ENCODE data around the gene SETSIP. TPM values are rescaled to one million over a fixed set of nuclear protein-coding genes. Genes with fewer than 3 reads are reported as not detected.
"Not testable (repeated sequence)": the region's sequence is repeated elsewhere in the genome, so short reads cannot be mapped to it uniquely, and the experiment has no call there.

SETSIP gene
- total and polyA plus RNA-seq, 8 donors, result not detected

- Histone ChIP-seq H3K36me3 (peaks cover 0 to 14% (median 0%) of the 10 kb centered on the region in 4 donors), H3K27ac (no peak overlapping the region), H3K27me3 (no peaks in the 10 kb centered on the region), H3K4me1 (peaks cover 0 to 14% (median 12%) of the 10 kb centered on the region in 4 donors), H3K9me3 (peaks cover 16 to 32% (median 21%) of the 10 kb centered on the region in 4 donors), H3K4me3 (no peak overlapping the region)
- WGBS, 5 donors, result 93 to 100% (median 97%) methylated on average over 1 of the region's 1 CpG
- intact Hi-C loops (cut with DNase I; ENCODE audit: low total_unique reads), result no loop called here
- DNase-seq, result no peak
- no peak for TF ChIP-seq EP300 (IDR thresholded peaks at IDR 0.05)
- no peak for TF ChIP-seq POLR2A (IDR thresholded peaks at IDR 0.05)
- no peak for TF ChIP-seq CTCF (IDR thresholded peaks at IDR 0.05)
- TF ChIP-seq POLR2AphosphoS5 (IDR thresholded peaks at IDR 0.05), result no peak
Measured at GRCh38 chr1:92084651-92085050, 9.4 kb upstream of the SETSIP start.

DNA sequence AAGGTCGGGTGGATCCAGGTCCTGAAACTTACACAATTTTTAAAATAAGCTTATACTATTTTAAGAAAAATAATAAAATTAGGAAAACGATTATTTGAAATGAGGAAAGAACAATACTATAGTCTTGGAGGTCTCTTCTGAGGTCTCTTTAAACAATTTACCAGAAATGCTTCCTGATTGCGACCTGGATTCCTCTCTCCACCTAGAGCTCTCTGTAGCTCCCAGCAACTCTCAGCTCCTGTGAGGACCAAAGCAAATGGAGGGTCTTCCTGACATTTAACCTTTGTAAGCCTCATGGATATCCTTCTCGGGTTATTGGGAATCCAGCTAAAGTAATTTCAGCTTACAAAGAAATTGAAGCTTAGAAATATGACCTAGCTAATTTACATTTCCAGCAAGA is 5.8 kb upstream of the SETSIP start:
- Histone ChIP-seq H3K27ac (peak overlapping the region in 4 of 5 donors; percentile 63 to 84 (median 74)), H3K4me1 (peaks cover 0 to 15% (median 13%) of the 10 kb centered on the region in 4 donors), H3K36me3 (peaks cover 0 to 7% (median 0%) of the 10 kb centered on the region in 4 donors), H3K9me3 (peaks cover 8 to 20% (median 11%) of the 10 kb centered on the region in 4 donors), H3K4me3 (peak overlapping the region; percentile 73 to 86 (median 81)), H3K27me3 (no peaks in the 10 kb centered on the region)
- DNase-seq, result peak in 1 of 2 donors; percentile 9
- intact Hi-C loops (cut with DNase I; ENCODE audit: low total_unique reads), result no loop called here
- no peak for TF ChIP-seq EP300 (IDR thresholded peaks at IDR 0.05)
- TF ChIP-seq POLR2AphosphoS5 (IDR thresholded peaks at IDR 0.05), result no peak
- TF ChIP-seq POLR2A (IDR thresholded peaks at IDR 0.05), result no peak
- TF ChIP-seq CTCF (IDR thresholded peaks at IDR 0.05), result no peak
- 22 to 25% (median 24%) methylated on average over 4 of the region's 4 CpGs for WGBS, 5 donors

GRCh38 chr1:92080128-92080985 is 5.1 kb upstream of the SETSIP start, which contains the start of gene BTBD8:
BTBD8 (plus strand) TSS chr1:92080345; CDS start chr1:92080572, 227 bp downstream.
- H3K36me3 ChIP-seq, result peaks cover 0 to 5% (median 0%) of the 10 kb centered on the region in 4 donors
- H3K27me3 ChIP-seq, result no peaks in the 10 kb centered on the region
- intact Hi-C loops (cut with DNase I; ENCODE audit: low total_unique reads), result no loop called here
- peak within 1 kb of the TSS; percentile 73 to 86 (median 81) for H3K4me3 ChIP-seq
- TF ChIP-seq EP300 (IDR thresholded peaks at IDR 0.05) (no peak), POLR2AphosphoS5 (IDR thresholded peaks at IDR 0.05) (peak in 2 of 3 donors; percentile 35 to 44)
- H3K4me1 ChIP-seq, result peaks cover 0 to 15% (median 13%) of the 10 kb centered on the region in 4 donors
- H3K9me3 ChIP-seq, result peaks cover 2 to 13% (median 4%) of the 10 kb centered on the region in 4 donors
- H3K27ac ChIP-seq, result peak within 1 kb of the TSS; percentile 27 to 84 (median 68)
- peak; percentile 74 to 91 for DNase-seq
- WGBS, 5 donors, result 0 to 1% (median 1%) methylated on average over 41 to 55 of the region's 55 CpGs

GRCh38 chr1:92079441-92079840 is 4.2 kb upstream of the SETSIP start:
- intact Hi-C loops (cut with DNase I; ENCODE audit: low total_unique reads), result no loop called here
- no peak overlapping the region for H3K27ac ChIP-seq
- H3K27me3 ChIP-seq, result no peaks in the 10 kb centered on the region
- peaks cover 0 to 6% (median 0%) of the 10 kb centered on the region in 4 donors for H3K9me3 ChIP-seq
- peaks cover 0 to 2% (median 0%) of the 10 kb centered on the region in 4 donors for H3K36me3 ChIP-seq
- WGBS, 5 donors, result 93 to 97% (median 96%) methylated on average over 7 of the region's 7 CpGs
- no peak for DNase-seq
- TF ChIP-seq POLR2AphosphoS5 (IDR thresholded peaks at IDR 0.05) (no peak), POLR2A (IDR thresholded peaks at IDR 0.05) (no peak), EP300 (IDR thresholded peaks at IDR 0.05) (no peak), CTCF (IDR thresholded peaks at IDR 0.05) (no peak)
- H3K4me3 ChIP-seq, result peak overlapping the region in 3 of 4 donors; percentile 73 to 86 (median 86)
- H3K4me1 ChIP-seq, result peaks cover 0 to 15% (median 13%) of the 10 kb centered on the region in 4 donors

DNA sequence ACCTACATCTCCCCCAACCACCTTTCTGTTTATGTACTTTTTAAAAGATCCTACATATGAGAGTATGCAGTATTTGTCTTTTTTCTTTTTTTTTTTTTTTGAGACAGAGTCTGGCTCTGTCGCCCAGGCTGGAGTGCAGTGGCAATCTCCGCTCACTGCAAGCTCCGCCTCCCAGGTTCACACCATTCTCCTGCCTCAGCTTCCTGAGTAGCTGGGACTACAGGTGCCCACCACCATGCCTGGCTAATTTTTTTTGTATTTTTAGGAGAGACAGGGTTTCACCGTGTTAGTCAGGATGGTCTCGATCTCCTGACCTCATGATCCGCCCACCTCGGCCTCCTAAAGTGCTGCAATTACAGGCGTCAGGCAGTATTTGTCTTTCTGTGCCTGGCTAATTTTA is 2.9 kb upstream of the SETSIP start:
- H3K9me3 ChIP-seq; H3K36me3 ChIP-seq; H3K27ac ChIP-seq; DNase-seq; intact Hi-C loops (cut with DNase I; ENCODE audit: low total_unique reads); H3K4me3 ChIP-seq; H3K27me3 ChIP-seq: not testable (repeated sequence)
- peaks cover 0 to 15% (median 13%) of the 10 kb centered on the region in 4 donors for H3K4me1 ChIP-seq
- WGBS, 5 donors, result 85 to 95% (median 91%) methylated on average over 8 of the region's 8 CpGs

All from stomach (tissue), 9 donors.